Lower lobe of right lung (tissue), 2 donors: ENCODE measurements around the gene SMIM1. TPM values are rescaled to one million over a fixed set of nuclear protein-coding genes. Genes with fewer than 3 reads are reported as not detected.

Experiments used
- ATAC-seq, 2 donors: fragments of 200-7000 bp; cut with Tn5 transposase; one replicate each; pipeline ENCODE4 v1.9.1; 2020 to 2022; ENCODE audit warnings: mild to moderate bottlenecking in 2 of 2, moderate library complexity in 2 of 2
- DNase-seq: peaks from one replicate; pipeline ENCODE4 v3.0.0-alpha.2; 2020
- H3K27ac ChIP-seq: fragments of 200-600 bp; one replicate; pipeline ENCODE4 v1.8.0; 2022
- H3K27me3 ChIP-seq: fragments of 200-600 bp; one replicate; pipeline ENCODE4 v1.8.0; 2022; ENCODE audit warnings: low read depth
- H3K36me3 ChIP-seq: fragments of 200-600 bp; one replicate; pipeline ENCODE4 v1.8.0; 2022; ENCODE audit warnings: mild to moderate bottlenecking
- H3K4me1 ChIP-seq: fragments of 200-600 bp; one replicate; pipeline ENCODE4 v1.8.0; 2022
- H3K4me3 ChIP-seq: fragments of 200-600 bp; one replicate; pipeline ENCODE4 v1.8.0; 2022; ENCODE audit warnings: mild to moderate bottlenecking
- H3K9me3 ChIP-seq: fragments of 200-600 bp; one replicate; pipeline ENCODE4 v1.8.0; 2022
- intact Hi-C: fragments of 100-400 bp; cut with DNase I; formaldehyde crosslinking; loops from one replicate; pipeline ENCODE4 v1.11.0; 2022
- total RNA-seq: library from RNA; stranded (reverse); fragmentation: NEBNext Ultra II Directional; extraction: Animal tissue kit (Norgen Biotek cat#: 25700); gene quantifications from one replicate; pipeline ENCODE4 v1.2.1, GENCODE V29; 2021
- TF ChIP-seq, protein P1 (sequence below): fragments of 200-600 bp; IDR thresholded peaks from one replicate; pipeline ENCODE4 v1.8.0; 2022; ENCODE audit warnings: antibody characterized with exemption, mild to moderate bottlenecking
- donor health status: DM: no; HTN: yes; CAD: no; lungs with severe emphysema.

Gene SMIM1
- total RNA-seq, 1 donor from 2014 or later = 8.5 TPM

DNA sequence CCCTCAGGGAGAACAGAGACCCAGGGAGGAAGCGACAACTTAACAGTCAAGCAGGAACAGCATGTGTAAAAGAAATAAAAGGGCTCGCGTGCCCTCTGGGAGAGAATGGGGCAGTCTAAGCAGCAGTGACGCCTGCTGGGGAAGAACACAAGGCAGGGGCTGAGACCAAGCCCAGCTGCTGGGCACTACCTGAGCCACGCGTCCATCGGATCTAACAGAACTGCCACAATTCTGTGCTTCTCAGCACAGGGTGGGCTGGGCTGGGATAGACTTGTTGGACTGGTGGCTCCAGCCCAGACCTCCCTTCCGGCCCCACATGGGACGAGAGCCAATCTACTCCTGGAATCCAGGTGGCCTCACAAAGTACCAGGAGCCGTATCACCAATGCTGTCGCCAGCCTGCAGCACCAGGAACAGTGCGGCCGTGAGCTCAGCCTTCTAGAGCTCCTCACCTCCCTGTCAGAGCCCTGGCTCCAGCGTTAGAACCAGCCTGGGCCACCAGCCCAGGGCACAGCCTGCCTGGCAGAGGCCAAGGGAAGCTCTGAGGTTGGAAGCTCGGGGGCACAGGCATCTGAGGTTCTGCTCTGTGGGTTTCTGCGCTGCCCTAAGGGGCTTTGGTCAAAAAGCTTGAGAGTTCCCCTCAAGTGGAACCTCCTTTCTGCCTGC lies 16.3 kb downstream of the SMIM1 start:
- H3K36me3 ChIP-seq = peaks cover 72% of the 10 kb centered on the region

DNA sequence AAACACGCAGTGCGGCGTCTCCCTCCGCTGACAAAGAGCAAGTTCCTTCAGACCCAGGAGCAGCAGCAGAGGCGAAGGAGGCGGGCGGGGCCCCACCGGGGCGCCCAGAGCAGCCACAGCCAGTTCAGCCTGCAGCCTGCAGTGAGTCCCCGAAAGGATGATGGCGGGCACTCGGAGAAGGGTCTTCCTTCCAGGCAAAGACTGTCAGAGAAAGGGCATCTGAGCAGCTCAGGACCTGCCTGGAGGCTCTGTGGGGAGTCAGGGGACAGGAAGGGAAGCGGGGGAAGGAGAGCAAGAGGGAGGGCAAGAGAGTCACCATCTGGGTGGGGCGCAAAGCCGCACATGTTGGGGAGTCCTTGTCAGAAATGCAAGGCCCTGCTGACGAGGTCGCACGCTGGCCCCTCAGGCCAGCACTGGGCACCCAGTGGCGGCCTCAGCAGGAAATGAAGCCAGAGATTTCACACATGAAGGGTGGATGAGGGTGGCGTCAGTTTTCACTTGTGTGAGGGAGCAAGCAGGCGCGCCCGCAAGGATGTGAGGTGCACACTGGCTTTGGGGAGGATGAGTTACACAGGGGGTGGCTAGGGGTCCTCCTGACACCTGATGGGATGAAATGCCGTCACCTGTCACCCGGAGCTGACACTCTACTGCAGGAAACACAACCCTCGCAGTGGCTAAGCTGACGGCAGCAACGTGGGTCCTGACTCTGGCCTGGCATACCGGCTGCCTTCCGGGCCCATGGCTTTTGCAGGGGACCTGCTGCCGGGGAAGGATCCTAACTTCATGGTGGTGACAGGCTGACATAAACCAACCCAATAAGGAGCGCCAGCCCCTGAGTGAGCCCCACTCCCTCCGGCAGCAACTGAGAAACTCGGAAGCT lies 17.1 kb downstream of the SMIM1 start:
- TF ChIP-seq, protein P1, sequence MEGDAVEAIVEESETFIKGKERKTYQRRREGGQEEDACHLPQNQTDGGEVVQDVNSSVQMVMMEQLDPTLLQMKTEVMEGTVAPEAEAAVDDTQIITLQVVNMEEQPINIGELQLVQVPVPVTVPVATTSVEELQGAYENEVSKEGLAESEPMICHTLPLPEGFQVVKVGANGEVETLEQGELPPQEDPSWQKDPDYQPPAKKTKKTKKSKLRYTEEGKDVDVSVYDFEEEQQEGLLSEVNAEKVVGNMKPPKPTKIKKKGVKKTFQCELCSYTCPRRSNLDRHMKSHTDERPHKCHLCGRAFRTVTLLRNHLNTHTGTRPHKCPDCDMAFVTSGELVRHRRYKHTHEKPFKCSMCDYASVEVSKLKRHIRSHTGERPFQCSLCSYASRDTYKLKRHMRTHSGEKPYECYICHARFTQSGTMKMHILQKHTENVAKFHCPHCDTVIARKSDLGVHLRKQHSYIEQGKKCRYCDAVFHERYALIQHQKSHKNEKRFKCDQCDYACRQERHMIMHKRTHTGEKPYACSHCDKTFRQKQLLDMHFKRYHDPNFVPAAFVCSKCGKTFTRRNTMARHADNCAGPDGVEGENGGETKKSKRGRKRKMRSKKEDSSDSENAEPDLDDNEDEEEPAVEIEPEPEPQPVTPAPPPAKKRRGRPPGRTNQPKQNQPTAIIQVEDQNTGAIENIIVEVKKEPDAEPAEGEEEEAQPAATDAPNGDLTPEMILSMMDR = no peak
- DNase-seq (peak; percentile 30), ATAC-seq (no peak)
- no peak overlapping the region for H3K27ac ChIP-seq
- intact Hi-C loops = no loop called here
- H3K4me1 ChIP-seq = peaks cover 21% of the 10 kb centered on the region
- H3K4me3 ChIP-seq = no peak overlapping the region
- H3K27me3 ChIP-seq = no peaks in the 10 kb centered on the region
- H3K9me3 ChIP-seq = no peaks in the 10 kb centered on the region
- peaks cover 64% of the 10 kb centered on the region for H3K36me3 ChIP-seq

More for the DNA sequence above, 16.3 kb downstream of the SMIM1 start:
- no peak overlapping the region for H3K27ac ChIP-seq
- TF ChIP-seq, protein P1 = no peak
- ATAC-seq = no peak
- H3K4me3 ChIP-seq = no peak overlapping the region
- peaks cover 14% of the 10 kb centered on the region for H3K4me1 ChIP-seq
- no peak for DNase-seq
- intact Hi-C loops = no loop called here
- no peaks in the 10 kb centered on the region for H3K9me3 ChIP-seq
- H3K27me3 ChIP-seq = no peaks in the 10 kb centered on the region

DNA sequence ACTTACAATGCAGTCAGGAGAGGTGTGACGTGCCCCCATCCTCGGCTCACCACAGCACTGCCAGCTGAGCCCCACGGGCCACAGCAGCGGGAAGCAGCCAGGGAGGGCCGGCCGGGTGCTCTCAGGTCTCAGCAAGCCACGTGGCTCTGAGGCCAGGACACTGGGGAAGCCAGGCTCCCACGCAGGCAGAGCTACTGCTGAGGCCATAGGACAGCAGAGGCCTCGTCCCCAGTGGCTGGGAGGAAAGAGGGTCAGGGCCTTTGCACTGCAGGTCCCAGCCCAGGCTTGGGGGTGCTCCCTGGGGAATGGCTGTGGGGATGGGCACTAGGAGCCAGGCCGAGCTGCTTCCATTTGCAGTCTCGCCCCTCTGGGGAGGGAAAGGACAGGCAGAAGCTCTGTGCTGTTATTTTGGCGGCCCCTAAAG lies 18.0 kb downstream of the SMIM1 start:
- H3K4me3 ChIP-seq = no peak overlapping the region
- ATAC-seq (no peak), DNase-seq (peak; percentile 35)
- peaks cover 55% of the 10 kb centered on the region for H3K36me3 ChIP-seq
- H3K4me1 ChIP-seq = peaks cover 30% of the 10 kb centered on the region
- no peaks in the 10 kb centered on the region for H3K9me3 ChIP-seq
- TF ChIP-seq, protein P1 = no peak
- no peak overlapping the region for H3K27ac ChIP-seq
- intact Hi-C loops = no loop called here
- no peaks in the 10 kb centered on the region for H3K27me3 ChIP-seq

DNA sequence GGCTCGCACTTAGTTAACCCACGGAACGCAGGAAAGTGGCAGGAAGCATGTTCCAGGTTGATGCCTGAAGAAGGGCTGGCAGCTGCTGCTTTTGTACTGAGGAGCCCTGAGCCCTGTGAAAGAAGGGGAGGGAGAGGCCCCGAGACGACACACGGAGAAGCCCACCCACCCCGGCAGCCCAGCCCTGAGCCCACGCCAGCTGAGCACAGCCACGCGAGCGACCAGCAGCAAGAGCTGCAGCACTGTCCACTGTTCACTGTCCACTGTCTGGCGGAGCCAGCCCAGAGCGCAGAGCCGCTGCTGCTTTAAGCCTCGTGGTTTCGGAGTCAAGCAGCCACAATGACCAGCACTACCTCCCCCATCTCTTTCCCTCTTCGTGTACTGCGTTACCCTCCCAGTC lies 18.4 kb downstream of the SMIM1 start:
- peaks cover 51% of the 10 kb centered on the region for H3K36me3 ChIP-seq
- ATAC-seq (no peak), DNase-seq (peak; percentile 38)
- no peak overlapping the region for H3K4me3 ChIP-seq
- no peak overlapping the region for H3K27ac ChIP-seq
- TF ChIP-seq, protein P1 = no peak
- H3K4me1 ChIP-seq = peaks cover 31% of the 10 kb centered on the region
- H3K27me3 ChIP-seq = no peaks in the 10 kb centered on the region
- intact Hi-C loops = no loop called here
- no peaks in the 10 kb centered on the region for H3K9me3 ChIP-seq

DNA sequence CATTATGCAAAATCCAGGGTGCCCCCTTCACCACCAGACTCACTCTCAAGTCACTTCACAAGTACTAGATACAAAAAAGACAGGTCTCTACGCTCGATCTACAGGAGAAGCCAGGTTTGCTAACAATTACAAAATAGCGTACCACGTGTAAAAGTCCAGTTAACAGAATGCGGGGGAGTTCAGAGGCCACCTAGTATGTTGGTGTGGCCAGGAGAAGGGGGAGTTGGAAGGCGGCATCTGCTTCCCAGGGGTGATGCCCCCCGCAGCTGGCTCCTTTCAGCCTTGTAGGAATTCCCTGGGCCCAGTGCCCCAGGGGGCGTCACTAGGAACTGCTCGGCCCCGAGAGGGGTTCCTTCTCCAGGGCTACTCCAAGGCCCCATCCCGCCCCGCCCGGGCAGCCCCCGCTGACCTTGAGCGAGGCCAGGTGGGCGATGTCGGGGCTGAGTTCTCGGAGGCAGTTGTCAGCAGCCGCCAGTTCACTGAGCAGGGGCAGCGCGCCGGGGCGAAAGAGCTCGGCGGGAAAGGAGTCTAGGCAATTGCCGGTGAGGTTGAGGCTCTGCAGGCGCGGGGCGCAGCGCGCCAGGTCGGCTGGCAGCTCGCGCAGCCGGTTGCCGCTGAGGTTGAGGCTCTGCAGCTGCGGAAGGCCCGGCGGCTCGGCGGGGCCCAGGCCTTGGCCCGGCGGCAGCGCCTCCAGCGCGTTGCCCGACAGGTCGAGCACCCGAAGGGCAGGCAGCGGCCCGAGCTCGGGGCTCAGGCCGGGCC lies 23.1 kb downstream of the SMIM1 start:
- intact Hi-C loops = no loop called here
- Histone ChIP-seq H3K4me3 (peak overlapping the region; percentile 72), H3K4me1 (peaks cover 36% of the 10 kb centered on the region), H3K27ac (peak overlapping the region; percentile 80), H3K36me3 (peaks cover 12% of the 10 kb centered on the region), H3K9me3 (no peaks in the 10 kb centered on the region), H3K27me3 (no peaks in the 10 kb centered on the region)
- peak; percentile 48 for DNase-seq
- no peak for ATAC-seq
- TF ChIP-seq, protein P1 = no peak
